ENCODE measurements around the gene TFE3. TPM values are rescaled to one million over a fixed set of nuclear protein-coding genes. Genes with fewer than 3 reads are reported as not detected.

Gene TFE3
- total RNA-seq, 1 donor from 2014 or later, result 39.8 TPM

- peaks cover 5% of the 10 kb centered on the region for H3K4me1 Mint-ChIP-seq (ENCODE audit: low read depth, unreplicated experiment)
- TF ChIP-seq CTCF (IDR thresholded peaks at IDR 0.05; ENCODE audit: partially characterized antibody, unreplicated experiment), result no peak
- no peak overlapping the region for H3K4me3 Mint-ChIP-seq (ENCODE audit: unreplicated experiment)
- H3K9me3 Mint-ChIP-seq (ENCODE audit: unreplicated experiment), result peaks cover 1% of the 10 kb centered on the region
- peaks cover 1% of the 10 kb centered on the region for H3K27me3 Mint-ChIP-seq (ENCODE audit: unreplicated experiment)
- DNase-seq, result no peak
- H3K36me3 Mint-ChIP-seq (ENCODE audit: unreplicated experiment), result no peaks in the 10 kb centered on the region
- no peak overlapping the region for H3K27ac Mint-ChIP-seq (ENCODE audit: unreplicated experiment)
Observed at GRCh38 chrX:48998391-48998790, 44.8 kb downstream of the TFE3 start.

GRCh38 chrX:48997865-48998264 is 45.3 kb downstream of the TFE3 start:
- Mint-ChIP-seq H3K9me3 (ENCODE audit: unreplicated experiment) (peaks cover 1% of the 10 kb centered on the region), H3K36me3 (ENCODE audit: unreplicated experiment) (no peaks in the 10 kb centered on the region), H3K4me3 (ENCODE audit: unreplicated experiment) (peak overlapping the region; percentile 30), H3K27me3 (ENCODE audit: unreplicated experiment) (peaks cover 1% of the 10 kb centered on the region), H3K4me1 (ENCODE audit: low read depth, unreplicated experiment) (peaks cover 5% of the 10 kb centered on the region), H3K27ac (ENCODE audit: unreplicated experiment) (peak overlapping the region; percentile 55)
- no peak for DNase-seq
- no peak for TF ChIP-seq CTCF (IDR thresholded peaks at IDR 0.05; ENCODE audit: partially characterized antibody, unreplicated experiment)

- Mint-ChIP-seq H3K27me3 (ENCODE audit: unreplicated experiment) (peaks cover 1% of the 10 kb centered on the region), H3K27ac (ENCODE audit: unreplicated experiment) (peak overlapping the region; percentile 55), H3K4me3 (ENCODE audit: unreplicated experiment) (peak overlapping the region; percentile 30), H3K36me3 (ENCODE audit: unreplicated experiment) (no peaks in the 10 kb centered on the region), H3K9me3 (ENCODE audit: unreplicated experiment) (peaks cover 3% of the 10 kb centered on the region), H3K4me1 (ENCODE audit: low read depth, unreplicated experiment) (peaks cover 5% of the 10 kb centered on the region)
- DNase-seq, result no peak
- TF ChIP-seq CTCF (IDR thresholded peaks at IDR 0.05; ENCODE audit: partially characterized antibody, unreplicated experiment), result no peak
Observed at GRCh38 chrX:48997455-48997854, 45.7 kb downstream of the TFE3 start.

- no peak overlapping the region for H3K4me3 Mint-ChIP-seq (ENCODE audit: unreplicated experiment)
- no peak for TF ChIP-seq CTCF (IDR thresholded peaks at IDR 0.05; ENCODE audit: partially characterized antibody, unreplicated experiment)
- H3K27me3 Mint-ChIP-seq (ENCODE audit: unreplicated experiment), result peaks cover 1% of the 10 kb centered on the region
- peaks cover 5% of the 10 kb centered on the region for H3K4me1 Mint-ChIP-seq (ENCODE audit: low read depth, unreplicated experiment)
- peaks cover 3% of the 10 kb centered on the region for H3K9me3 Mint-ChIP-seq (ENCODE audit: unreplicated experiment)
- DNase-seq, result no peak
- H3K27ac Mint-ChIP-seq (ENCODE audit: unreplicated experiment), result no peak overlapping the region
- H3K36me3 Mint-ChIP-seq (ENCODE audit: unreplicated experiment), result no peaks in the 10 kb centered on the region
Observed at GRCh38 chrX:48996969-48997368, 46.2 kb downstream of the TFE3 start.

GRCh38 chrX:48992341-48992740 is 50.8 kb downstream of the TFE3 start:
- H3K36me3 Mint-ChIP-seq (ENCODE audit: unreplicated experiment), result no peaks in the 10 kb centered on the region
- no peak overlapping the region for H3K4me3 Mint-ChIP-seq (ENCODE audit: unreplicated experiment)

More at GRCh38 chrX:48992341-48992740, 50.8 kb downstream of the TFE3 start:
- peaks cover 1% of the 10 kb centered on the region for H3K9me3 Mint-ChIP-seq (ENCODE audit: unreplicated experiment)
- no peaks in the 10 kb centered on the region for H3K27me3 Mint-ChIP-seq (ENCODE audit: unreplicated experiment)
- H3K4me1 Mint-ChIP-seq (ENCODE audit: low read depth, unreplicated experiment), result no peaks in the 10 kb centered on the region
- H3K27ac Mint-ChIP-seq (ENCODE audit: unreplicated experiment), result peak overlapping the region; percentile 80
- DNase-seq, result no peak
- no peak for TF ChIP-seq CTCF (IDR thresholded peaks at IDR 0.05; ENCODE audit: partially characterized antibody, unreplicated experiment)

Measured in glutamatergic neuron (in vitro differentiated cells).